ENCODE measurements around the gene CHCHD6.
A peak's percentile ranks its signal among the peaks of the same experiment; 100 is the strongest.

CHCHD6 gene

GRCh38 chr3:126703512-126704493 lies at the start of gene CHCHD6:
Gene CHCHD6, plus strand, starts transcription at chr3:126704240. Its CDS starts 73 bp downstream, at chr3:126704313.
- DNase-seq (ENCODE audit: low read depth in 2 of 3, low spot score in 1 of 3): peak; percentile 92 to 96 (median 93)

- DNase-seq (ENCODE audit: low read depth in 2 of 3, low spot score in 1 of 3): peak; percentile 55 to 73 (median 69)
These were observed 49.3 kb upstream of the CHCHD6 start, which contains the start of gene TXNRD3 for GRCh38 chr3:126654571-126655383. Gene TXNRD3, minus strand, starts transcription at chr3:126655124.

- DNase-seq (ENCODE audit: low read depth in 2 of 3, low spot score in 1 of 3): no peak
These were observed 48.2 kb upstream of the CHCHD6 start for GRCh38 chr3:126655887-126656286.

- DNase-seq (ENCODE audit: low read depth in 2 of 3, low spot score in 1 of 3): no peak
These were observed 47.5 kb upstream of the CHCHD6 start for GRCh38 chr3:126656371-126657134.

GRCh38 chr3:126657901-126658300 lies 46.1 kb upstream of the CHCHD6 start:
- no peak for DNase-seq (ENCODE audit: low read depth in 2 of 3, low spot score in 1 of 3)

GRCh38 chr3:126658584-126658983 lies 45.5 kb upstream of the CHCHD6 start:
- no peak for DNase-seq (ENCODE audit: low read depth in 2 of 3, low spot score in 1 of 3)

GRCh38 chr3:126659915-126660886 lies 43.8 kb upstream of the CHCHD6 start:
- DNase-seq (ENCODE audit: low read depth in 2 of 3, low spot score in 1 of 3): no peak

GRCh38 chr3:126661532-126662364 lies 42.3 kb upstream of the CHCHD6 start:
- no peak for DNase-seq (ENCODE audit: low read depth in 2 of 3, low spot score in 1 of 3)

- DNase-seq (ENCODE audit: low read depth in 2 of 3, low spot score in 1 of 3): no peak
These were observed 40.8 kb upstream of the CHCHD6 start for GRCh38 chr3:126663257-126663656.

- no peak for DNase-seq (ENCODE audit: low read depth in 2 of 3, low spot score in 1 of 3)
These were observed 40.3 kb upstream of the CHCHD6 start for GRCh38 chr3:126663750-126664149.

- no peak for DNase-seq (ENCODE audit: low read depth in 2 of 3, low spot score in 1 of 3)
These were observed 39.3 kb upstream of the CHCHD6 start for GRCh38 chr3:126664591-126665214.

- DNase-seq (ENCODE audit: low read depth in 2 of 3, low spot score in 1 of 3): no peak
These were observed 38.7 kb upstream of the CHCHD6 start for GRCh38 chr3:126665221-126665936.

GRCh38 chr3:126665959-126666657 lies 37.9 kb upstream of the CHCHD6 start:
- no peak for DNase-seq (ENCODE audit: low read depth in 2 of 3, low spot score in 1 of 3)

GRCh38 chr3:126666658-126667528 lies 37.1 kb upstream of the CHCHD6 start:
- DNase-seq (ENCODE audit: low read depth in 2 of 3, low spot score in 1 of 3): no peak

GRCh38 chr3:126667631-126668449 lies 36.2 kb upstream of the CHCHD6 start:
- no peak for DNase-seq (ENCODE audit: low read depth in 2 of 3, low spot score in 1 of 3)
